HepG2 (cell line): ENCODE measurements around the gene PXMP4. TPM values are rescaled to one million over a fixed set of nuclear protein-coding genes. Genes with fewer than 3 reads are reported as not detected.

Experiments
- AHR ChIP-seq: IDR thresholded peaks from 2 replicates; pipeline ENCODE4 v1.6.1; 2018; ENCODE audit warnings: missing genetic modification reagents, missing compliant biosample characterization
- ATAD3A ChIP-seq: sonication (generic); formaldehyde crosslinking; IDR thresholded peaks from 2 replicates; pipeline ENCODE4 v1.4.0; 2020; ENCODE audit warnings: missing genetic modification reagents
- FOXM1 ChIP-seq: sonication (generic); formaldehyde crosslinking; IDR thresholded peaks from 2 replicates; pipeline ENCODE4 v1.5.0; 2020; ENCODE audit warnings: missing genetic modification reagents
- HNF4G ChIP-seq, 2 experiments: sonication (generic) in 1 of 2; formaldehyde crosslinking in 1 of 2; IDR thresholded peaks; 2 replicates each; pipeline versions ENCODE4 v1.4.0 to v1.6.1; 2011 to 2020; ENCODE audit warnings: borderline replicate concordance in 2 of 2, low read depth in 2 of 2, mild to moderate bottlenecking in 2 of 2, low read length in 1 of 2, missing genetic modification reagents in 1 of 2, moderate library complexity in 1 of 2
- ISL2 ChIP-seq: sonication (generic); formaldehyde crosslinking; IDR thresholded peaks from 2 replicates; pipeline ENCODE4 v1.5.0; 2020; ENCODE audit warnings: missing genetic modification reagents
- NFKB2 ChIP-seq: sonication (generic); formaldehyde crosslinking; IDR thresholded peaks from 2 replicates; pipeline ENCODE4 v1.4.0; 2020; ENCODE audit warnings: missing genetic modification reagents, borderline replicate concordance
- THAP11 ChIP-seq: IDR thresholded peaks from 2 replicates; pipeline ENCODE4 v1.6.1; 2016; ENCODE audit warnings: missing biosample characterization, missing genetic modification reagents
- ZBTB14 ChIP-seq: sonication (generic); formaldehyde crosslinking; IDR thresholded peaks from 2 replicates; pipeline ENCODE4 v1.4.0; 2020; ENCODE audit warnings: missing genetic modification reagents
- ZBTB26 ChIP-seq: IDR thresholded peaks from 2 replicates; pipeline ENCODE4 v1.6.1; 2016; ENCODE audit warnings: missing compliant biosample characterization, missing genetic modification reagents, borderline replicate concordance
- ZGPAT ChIP-seq: IDR thresholded peaks from 2 replicates; pipeline ENCODE4 v1.6.1; 2016; ENCODE audit warnings: mild to moderate bottlenecking
- ZMYM4 ChIP-seq: sonication (generic); formaldehyde crosslinking; IDR thresholded peaks from 2 replicates; pipeline ENCODE4 v1.8.1; 2023; ENCODE audit warnings: mild to moderate bottlenecking, missing genetic modification reagents
- ZNF143 ChIP-seq: sonication (generic); formaldehyde crosslinking; IDR thresholded peaks from 2 replicates; pipeline ENCODE4 v1.4.0; 2020; ENCODE audit warnings: missing genetic modification reagents
- ZNF225 ChIP-seq: sonication (generic); formaldehyde crosslinking; IDR thresholded peaks from 2 replicates; pipeline ENCODE4 v1.4.0; 2020; ENCODE audit warnings: mild to moderate bottlenecking, missing genetic modification reagents
- ZNF251 ChIP-seq: sonication (generic); formaldehyde crosslinking; IDR thresholded peaks from 2 replicates; pipeline ENCODE4 v1.9.0; 2021; ENCODE audit warnings: mild to moderate bottlenecking, missing genetic modification reagents
- ZNF337 ChIP-seq: sonication (generic); formaldehyde crosslinking; IDR thresholded peaks from 2 replicates; pipeline ENCODE4 v1.5.1; 2020; ENCODE audit warnings: missing genetic modification reagents, low read depth, mild to moderate bottlenecking, borderline replicate concordance
- ZNF33B ChIP-seq: sonication (generic); formaldehyde crosslinking; IDR thresholded peaks from 2 replicates; pipeline ENCODE4 v1.5.1; 2020; ENCODE audit warnings: mild to moderate bottlenecking, missing genetic modification reagents
- ZSCAN9 ChIP-seq: IDR thresholded peaks from 2 replicates; pipeline ENCODE4 v1.6.1; 2016; ENCODE audit warnings: borderline replicate concordance
- polyA plus RNA-seq, 8 experiments: library from polyadenylated mRNA; depleted of rRNA in 3 of 8; stranded (reverse) in 7 of 8; unstranded in 1 of 8; fragments of >200 nt; fragmentation: Illumina TruSeq in 4 of 8; extraction: Trizol in 4 of 8; gene quantifications; 2 replicates each; pipeline versions ENCODE4 v1.2.1 to v1.2.3, GENCODE V29; 2011 to 2016; ENCODE audit warnings: low read depth in 4 of 8, missing spikeins in 1 of 8, mixed read lengths in 1 of 8; ENCODE audit not compliant: insufficient read depth in 1 of 8
- total RNA-seq, 5 experiments: library from RNA; depleted of rRNA; stranded (reverse); fragments of >200 nt; fragmentation: Illumina TruSeq; extraction: Trizol; gene quantifications; 2 replicates each; pipeline ENCODE4 v1.2.3, GENCODE V29; 2016; ENCODE audit warnings: low read depth in 1 of 5
- TF ChIP-seq, protein P1 (sequence below): sonication (generic); formaldehyde crosslinking; IDR thresholded peaks from 2 replicates; pipeline ENCODE4 v1.5.0; 2020; ENCODE audit warnings: missing genetic modification reagents
- TF ChIP-seq, protein P2 (sequence below): IDR thresholded peaks from 2 replicates; pipeline ENCODE4 v1.6.1; 2012; ENCODE audit warnings: inconsistent platforms
- TF ChIP-seq, protein P3 (sequence below), 2 experiments: sonication (generic) in 1 of 2; formaldehyde crosslinking in 1 of 2; IDR thresholded peaks; 2 replicates each; pipeline versions ENCODE4 v1.4.0 to v1.6.1; 2018 to 2020; ENCODE audit warnings: missing genetic modification reagents in 2 of 2, borderline replicate concordance in 1 of 2, low read depth in 1 of 2, mild to moderate bottlenecking in 1 of 2, missing biosample characterization in 1 of 2

The PXMP4 gene
- total and polyA plus RNA-seq, 2 of the 13 experiments (the other 11 are each of a cell fraction or from before 2014, with no cell fraction given): not detected

GRCh38 chr20:33701629-33702450 is 18.3 kb downstream of the PXMP4 start (continued):
- TF ChIP-seq ZNF143 (CRISPR knock-in tag) (peak; percentile 31; the same call in 1 of the 2 replicates), AHR (no peak; the same call in 1 of the 2 replicates), ATAD3A (no peak), THAP11 (peak; percentile 49; the same call in 1 of the 2 replicates), HNF4G (IDR thresholded peaks at IDR 0.05; ENCODE audit: borderline replicate concordance, low read depth, low read length) (peak; percentile 81), HNF4G (CRISPR knock-in tag; IDR thresholded peaks at IDR 0.05; ENCODE audit: borderline replicate concordance, low read depth) (peak; percentile 97), ZBTB26 (CRISPR knock-in tag) (peak; percentile 64; the same call in 1 of the 2 replicates), ZNF33B (CRISPR knock-in tag) (no peak), ZNF337 (CRISPR knock-in tag) (peak; percentile 72; the same call in 1 of the 2 replicates), ZNF225 (CRISPR knock-in tag) (no peak), FOXM1 (CRISPR knock-in tag) (no peak), ISL2 (CRISPR knock-in tag) (peak; percentile 25; the same call in 1 of the 2 replicates), NFKB2 (CRISPR knock-in tag) (0 out of 2 replicates have a peak, but pooled peaks have one; percentile 52), ZMYM4 (CRISPR knock-in tag) (peak; percentile 88), ZNF251 (CRISPR knock-in tag) (0 out of 2 replicates have a peak, but pooled peaks have one; percentile 50), ZBTB14 (no peak), ZSCAN9 (no peak; the same call in 1 of the 2 replicates), ZGPAT (CRISPR knock-in tag) (peak; percentile 78)
- TF ChIP-seq, protein P1, sequence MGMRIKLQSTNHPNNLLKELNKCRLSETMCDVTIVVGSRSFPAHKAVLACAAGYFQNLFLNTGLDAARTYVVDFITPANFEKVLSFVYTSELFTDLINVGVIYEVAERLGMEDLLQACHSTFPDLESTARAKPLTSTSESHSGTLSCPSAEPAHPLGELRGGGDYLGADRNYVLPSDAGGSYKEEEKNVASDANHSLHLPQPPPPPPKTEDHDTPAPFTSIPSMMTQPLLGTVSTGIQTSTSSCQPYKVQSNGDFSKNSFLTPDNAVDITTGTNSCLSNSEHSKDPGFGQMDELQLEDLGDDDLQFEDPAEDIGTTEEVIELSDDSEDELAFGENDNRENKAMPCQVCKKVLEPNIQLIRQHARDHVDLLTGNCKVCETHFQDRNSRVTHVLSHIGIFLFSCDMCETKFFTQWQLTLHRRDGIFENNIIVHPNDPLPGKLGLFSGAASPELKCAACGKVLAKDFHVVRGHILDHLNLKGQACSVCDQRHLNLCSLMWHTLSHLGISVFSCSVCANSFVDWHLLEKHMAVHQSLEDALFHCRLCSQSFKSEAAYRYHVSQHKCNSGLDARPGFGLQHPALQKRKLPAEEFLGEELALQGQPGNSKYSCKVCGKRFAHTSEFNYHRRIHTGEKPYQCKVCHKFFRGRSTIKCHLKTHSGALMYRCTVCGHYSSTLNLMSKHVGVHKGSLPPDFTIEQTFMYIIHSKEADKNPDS (CRISPR knock-in tag): peak; percentile 81; the same call in 1 of the 2 replicates
- TF ChIP-seq, protein P2, sequence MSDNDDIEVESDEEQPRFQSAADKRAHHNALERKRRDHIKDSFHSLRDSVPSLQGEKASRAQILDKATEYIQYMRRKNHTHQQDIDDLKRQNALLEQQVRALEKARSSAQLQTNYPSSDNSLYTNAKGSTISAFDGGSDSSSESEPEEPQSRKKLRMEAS: peak; percentile 95
- TF ChIP-seq, protein P3, sequence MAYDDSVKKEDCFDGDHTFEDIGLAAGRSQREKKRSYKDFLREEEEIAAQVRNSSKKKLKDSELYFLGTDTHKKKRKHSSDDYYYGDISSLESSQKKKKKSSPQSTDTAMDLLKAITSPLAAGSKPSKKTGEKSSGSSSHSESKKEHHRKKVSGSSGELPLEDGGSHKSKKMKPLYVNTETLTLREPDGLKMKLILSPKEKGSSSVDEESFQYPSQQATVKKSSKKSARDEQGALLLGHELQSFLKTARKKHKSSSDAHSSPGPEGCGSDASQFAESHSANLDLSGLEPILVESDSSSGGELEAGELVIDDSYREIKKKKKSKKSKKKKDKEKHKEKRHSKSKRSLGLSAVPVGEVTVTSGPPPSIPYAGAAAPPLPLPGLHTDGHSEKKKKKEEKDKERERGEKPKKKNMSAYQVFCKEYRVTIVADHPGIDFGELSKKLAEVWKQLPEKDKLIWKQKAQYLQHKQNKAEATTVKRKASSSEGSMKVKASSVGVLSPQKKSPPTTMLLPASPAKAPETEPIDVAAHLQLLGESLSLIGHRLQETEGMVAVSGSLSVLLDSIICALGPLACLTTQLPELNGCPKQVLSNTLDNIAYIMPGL (CRISPR knock-in tag; IDR thresholded peaks at IDR 0.05; ENCODE audit: borderline replicate concordance in 1 of 2, low read depth in 1 of 2): 0 out of 4 replicates have a peak, but pooled peaks of 1 of the 2 experiments have one; percentile 19
